IMR-90 (cell line): ENCODE data around the gene AGAP6. TPM values are rescaled to one million over a fixed set of nuclear protein-coding genes. Genes with fewer than 3 reads are reported as not detected.
"Not testable (repeated sequence)": the region's sequence is repeated elsewhere in the genome, so short reads cannot be mapped to it uniquely, and the experiment has no call there.

Experiments used
- ATAC-seq: fragments of 200-7000 bp; cut with Tn5 transposase; 2 replicates; pipeline ENCODE4 v1.9.1; 2020; ENCODE audit warnings: low read depth, mild to moderate bottlenecking, moderate library complexity
- BruUV-seq: library from RNA; stranded (reverse); fragments of 400-500 nt; replicated peaks from 2 replicates; lab custom pipeline; 2021; lab: Mats Ljungman, UMichigan
- CTCF ChIA-PET: fragments of 300-600 bp; formaldehyde crosslinking; extraction: SDS; loops from one replicate; lab custom pipeline; 2021; ENCODE audit warnings: antibody characterized with exemption; lab: Yijun Ruan, JAX
- POLR2A ChIA-PET: fragments of 300-600 bp; sonication (Branson Sonifier 250); formaldehyde crosslinking; loops from one replicate; lab custom pipeline; 2022; ENCODE audit warnings: antibody characterized with exemption; ENCODE audit not compliant: unreplicated experiment; lab: Charles Lee
- DNase-seq: peaks from one replicate; pipeline ENCODE4 v3.0.0; 2013
- H2AFZ ChIP-seq: replicated peaks from 2 replicates; pipeline ENCODE3; 2013; ENCODE audit warnings: low read length, mild to moderate bottlenecking; ENCODE audit not compliant: poor library complexity
- H2AK5ac ChIP-seq: 2 replicates; pipeline ENCODE4 v1.6.1; 2013; ENCODE audit warnings: low read depth, low read length, inconsistent platforms
- H2AK9ac ChIP-seq: replicated peaks from 2 replicates; pipeline ENCODE3; 2013; ENCODE audit warnings: mild to moderate bottlenecking, low read depth, low read length, moderate library complexity; ENCODE audit not compliant: poor library complexity
- H2BK120ac ChIP-seq: 2 replicates; pipeline ENCODE4 v1.6.1; 2013; ENCODE audit warnings: low read depth, low read length, inconsistent platforms
- H2BK15ac ChIP-seq: 3 replicates; pipeline ENCODE4 v1.6.1; 2013; ENCODE audit warnings: low read depth, low read length, inconsistent platforms
- H2BK20ac ChIP-seq: 2 replicates; pipeline ENCODE4 v1.6.1; 2013; ENCODE audit warnings: low read depth, mild to moderate bottlenecking, inconsistent platforms, low read length, moderate library complexity
- H2BK5ac ChIP-seq: 2 replicates; pipeline ENCODE4 v1.6.1; 2013; ENCODE audit warnings: mild to moderate bottlenecking, low read depth, low read length, inconsistent platforms; ENCODE audit not compliant: poor library complexity, severe bottlenecking
- H3K14ac ChIP-seq: replicated peaks from 2 replicates; pipeline ENCODE4 v1.6.1; 2013; ENCODE audit warnings: low read depth, low read length, inconsistent platforms
- H3K18ac ChIP-seq: 2 replicates; pipeline ENCODE4 v1.6.1; 2013; ENCODE audit warnings: low read depth, low read length, control low read depth
- H3K23ac ChIP-seq: 2 replicates; pipeline ENCODE4 v1.6.1; 2013; ENCODE audit warnings: low read depth, low read length, inconsistent platforms
- H3K27ac ChIP-seq: 2 replicates; pipeline ENCODE4 v1.5.1; 2013; ENCODE audit warnings: mild to moderate bottlenecking, control low read depth, low read length; ENCODE audit not compliant: insufficient read depth
- H3K27me3 ChIP-seq: 2 replicates; pipeline ENCODE4 v1.6.1; 2013; ENCODE audit warnings: low read length; ENCODE audit not compliant: control insufficient read depth, insufficient read depth
- H3K36me3 ChIP-seq: 2 replicates; pipeline ENCODE4 v1.6.1; 2013; ENCODE audit warnings: low read length, mixed read lengths; ENCODE audit not compliant: control insufficient read depth, insufficient read depth
- H3K4ac ChIP-seq: 2 replicates; pipeline ENCODE4 v1.6.1; 2013; ENCODE audit warnings: low read depth, low read length, inconsistent platforms
- H3K4me1 ChIP-seq: 2 replicates; pipeline ENCODE4 v1.6.1; 2013; ENCODE audit warnings: low read length, mixed read lengths; ENCODE audit not compliant: control insufficient read depth, insufficient read depth
- H3K4me2 ChIP-seq: 2 replicates; pipeline ENCODE4 v1.6.1; 2013; ENCODE audit warnings: low read depth, mild to moderate bottlenecking, control low read depth, low read length, moderate library complexity
- H3K4me3 ChIP-seq: 2 replicates; pipeline ENCODE4 v1.5.1; 2013; ENCODE audit warnings: low read depth, mild to moderate bottlenecking, control low read depth, low read length, moderate library complexity; ENCODE audit not compliant: insufficient read depth
- H3K56ac ChIP-seq: 2 replicates; pipeline ENCODE4 v1.6.1; 2013; ENCODE audit warnings: low read length, inconsistent platforms; ENCODE audit not compliant: insufficient read depth; ENCODE audit errors: extremely low read depth
- H3K79me1 ChIP-seq, 2 experiments: 2 replicates each; pipeline ENCODE4 v1.6.1; 2013; ENCODE audit warnings: low read length in 2 of 2, inconsistent platforms in 1 of 2, low read depth in 1 of 2
- H3K9ac ChIP-seq: 2 replicates; pipeline ENCODE4 v1.6.1; 2013; ENCODE audit warnings: low read depth, low read length, control low read depth
- H3K9me1 ChIP-seq: 2 replicates; pipeline ENCODE4 v1.6.1; 2013; ENCODE audit warnings: low read length, inconsistent platforms; ENCODE audit not compliant: insufficient read depth
- H3K9me3 ChIP-seq: 2 replicates; pipeline ENCODE4 v1.6.1; 2013; ENCODE audit warnings: low read length; ENCODE audit not compliant: control insufficient read depth, insufficient read depth
- H4K20me1 ChIP-seq: 2 replicates; pipeline ENCODE4 v1.6.1; 2013; ENCODE audit warnings: low read length, inconsistent platforms; ENCODE audit not compliant: insufficient read depth
- H4K5ac ChIP-seq: 2 replicates; pipeline ENCODE4 v1.6.1; 2013; ENCODE audit warnings: mild to moderate bottlenecking, low read depth, low read length, control low read depth
- H4K8ac ChIP-seq, 2 experiments: 2 replicates each; pipeline ENCODE4 v1.6.1; 2013; ENCODE audit warnings: low read depth in 2 of 2, low read length in 2 of 2, control low read depth in 1 of 2, inconsistent platforms in 1 of 2
- H4K91ac ChIP-seq: 2 replicates; pipeline ENCODE4 v1.6.1; 2013; ENCODE audit warnings: low read depth, low read length, inconsistent platforms; ENCODE audit not compliant: insufficient read depth
- WGBS, 2 experiments: methylation state at CpG; one replicate each; pipeline versions ENCODE4 v1.1.5 to v1.1.7; 2013; ENCODE audit warnings: missing lambda C conversion rate in 2 of 2; ENCODE audit not compliant: insufficient read length in 1 of 2; ENCODE audit errors: extremely low coverage in 2 of 2; 5-methylcytosine and 5-hydroxymethylcytosine counted together
- dilution Hi-C: fragments of 300-500 bp; cut with HindIII; formaldehyde crosslinking; loops from one replicate; pipeline ENCODE4 v1.14.3; 2018; ENCODE audit warnings: low sequenced_read_pairs; ENCODE audit not compliant: unreplicated experiment
- in situ Hi-C: fragments of 300-500 bp; cut with MboI; formaldehyde crosslinking; loops from 3 replicates; pipeline ENCODE4 v1.14.3; 2019; ENCODE audit warnings: low sequenced_read_pairs, inconsistent platforms, mixed read lengths
- intact Hi-C: fragments of 100-400 bp; cut with micrococcal nuclease; formaldehyde crosslinking; loops from 2 replicates; pipeline ENCODE4 v1.10.0; 2022
- polyA plus RNA-seq, 3 experiments: library from polyadenylated mRNA; depleted of rRNA; stranded (reverse); fragments of >200 nt; gene quantifications; 2 replicates each; pipeline ENCODE4 v1.2.3, GENCODE V29; 2012; ENCODE audit warnings: low replicate concordance in 1 of 3
- total RNA-seq: library from RNA; depleted of rRNA; stranded (reverse); fragments of >200 nt; gene quantifications from 2 replicates; pipeline ENCODE4 v1.2.3, GENCODE V29; 2012

AGAP6 gene
- total and polyA plus RNA-seq, 2 of the 4 experiments (the other 2 are of a cell fraction), result 2.3 to 13.6 TPM

DNA sequence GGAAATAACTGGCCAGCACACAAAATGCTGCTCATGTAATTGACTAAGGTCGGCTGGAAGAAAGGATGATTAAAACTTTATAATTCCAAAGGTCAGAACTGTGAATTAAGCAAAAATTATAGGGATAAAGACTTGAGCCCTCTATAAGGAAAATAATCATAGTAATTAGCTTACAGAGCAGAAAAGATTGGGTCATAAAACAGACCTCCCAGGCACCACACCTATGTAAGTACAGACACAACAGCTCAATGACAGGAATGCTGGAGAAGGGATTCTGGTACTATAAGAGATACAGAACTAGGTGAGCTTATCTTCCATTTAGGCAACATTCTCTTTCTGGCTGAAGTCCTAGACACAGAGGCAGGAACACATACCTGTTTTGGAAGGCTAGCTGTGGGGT is 70.5 kb downstream of the AGAP6 start:
- POLR2A ChIA-PET, DNase-seq, H2BK120ac ChIP-seq, H3K18ac ChIP-seq, H3K27me3 ChIP-seq, H3K9ac ChIP-seq, H2AK5ac ChIP-seq, H2AFZ ChIP-seq, H3K23ac ChIP-seq, H3K79me1 ChIP-seq, in situ Hi-C loops, H2AK9ac ChIP-seq, H3K4ac ChIP-seq, H2BK5ac ChIP-seq, H3K27ac ChIP-seq, dilution Hi-C loops, H2BK20ac ChIP-seq, H3K56ac ChIP-seq, CTCF ChIA-PET, H4K8ac ChIP-seq, H4K20me1 ChIP-seq, H4K91ac ChIP-seq, ATAC-seq, H3K36me3 ChIP-seq, H3K4me1 ChIP-seq, H3K9me3 ChIP-seq, H3K4me2 ChIP-seq, H2BK15ac ChIP-seq, intact Hi-C loops, H3K4me3 ChIP-seq, H4K5ac ChIP-seq, H3K9me1 ChIP-seq, H3K14ac ChIP-seq, BruUV-seq: not testable (repeated sequence)
- WGBS, 2 experiments, result no CpG with 5 or more reads among the region's 1 CpG

DNA sequence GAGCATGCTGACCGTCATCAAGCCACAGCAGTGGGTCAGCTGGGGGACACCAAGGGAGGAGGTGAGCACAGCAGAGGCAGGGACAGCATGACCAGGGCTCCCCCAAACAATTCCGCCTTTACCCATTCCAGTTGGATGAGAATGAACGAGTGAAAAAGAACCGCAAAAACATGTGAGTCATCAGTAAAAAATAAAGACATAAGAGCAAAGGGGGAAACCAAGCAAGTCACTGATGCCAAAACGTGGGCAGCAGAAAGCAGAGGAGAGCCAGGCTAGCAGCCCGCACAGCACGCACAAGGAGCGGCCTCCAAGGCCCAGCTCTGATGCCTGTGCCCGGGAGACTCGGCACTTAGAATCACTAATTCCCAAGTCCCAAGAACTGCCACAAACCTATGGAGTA is 71.7 kb downstream of the AGAP6 start:
- dilution Hi-C loops, H2BK15ac ChIP-seq, H3K27ac ChIP-seq, H2AFZ ChIP-seq, H3K79me1 ChIP-seq, H3K9ac ChIP-seq, H3K56ac ChIP-seq, H3K18ac ChIP-seq, H3K4me1 ChIP-seq, POLR2A ChIA-PET, H3K23ac ChIP-seq, in situ Hi-C loops, H4K20me1 ChIP-seq, DNase-seq, H4K91ac ChIP-seq, H2AK5ac ChIP-seq, H4K8ac ChIP-seq, H2BK20ac ChIP-seq, H3K9me3 ChIP-seq, H3K36me3 ChIP-seq, H3K4me2 ChIP-seq, H3K9me1 ChIP-seq, H3K14ac ChIP-seq, H2BK120ac ChIP-seq, BruUV-seq, H3K4ac ChIP-seq, H2BK5ac ChIP-seq, H3K27me3 ChIP-seq, H3K4me3 ChIP-seq, H4K5ac ChIP-seq, H2AK9ac ChIP-seq: not testable (repeated sequence)
- intact Hi-C loops, result loop anchor here (10.0 kb wide), 1 partner anchor 465 kb away; no protein-coding TSS in a partner anchor
- CTCF ChIA-PET, result interaction anchor here (0.6 kb wide), 1 partner anchor 1543 kb away, joined by 3 read pairs; no protein-coding TSS in a partner anchor
- ATAC-seq, result peak; percentile 17; the same call in 1 of the 2 replicates
- 60% methylated on average over 2 of the region's 10 CpGs; no CpG with 5 or more reads in 1 of the 2 experiments for WGBS, 2 experiments
